Kidney (tissue), 14 donors: ENCODE measurements around the gene CNNM4. TPM values are rescaled to one million over a fixed set of nuclear protein-coding genes. Genes with fewer than 3 reads are reported as not detected.

Experiments used
- DNase-seq, 5 donors: peaks; one replicate each; pipeline ENCODE4 v3.0.0-alpha.2; 2013 to 2020
- FAIRE-seq: peaks from 2 replicates; lab custom pipeline; 2012; peaks lifted over from hg19 to GRCh38; lab: Jason Lieb, UNC
- H3K27ac ChIP-seq, 2 donors: one replicate each; pipeline ENCODE4 v1.7.0; 2013; ENCODE audit warnings: low read depth in 2 of 2, low read length in 2 of 2, inconsistent platforms in 1 of 2
- H3K27me3 ChIP-seq: one replicate; pipeline ENCODE4 v1.7.1; 2013; ENCODE audit warnings: low read length, inconsistent platforms; ENCODE audit not compliant: control insufficient read depth, insufficient read depth
- H3K36me3 ChIP-seq, 3 donors: one replicate each; pipeline versions ENCODE4 v1.7.0 to v1.7.1; 2013; ENCODE audit warnings: low read length in 3 of 3, control low read depth in 1 of 3, inconsistent platforms in 1 of 3; ENCODE audit not compliant: insufficient read depth in 3 of 3, control insufficient read depth in 2 of 3
- H3K4me1 ChIP-seq, 3 donors: one replicate each; pipeline versions ENCODE4 v1.7.0 to v1.7.1; 2013; ENCODE audit warnings: low read length in 3 of 3, inconsistent platforms in 1 of 3, low read depth in 1 of 3; ENCODE audit not compliant: control insufficient read depth in 2 of 3, insufficient read depth in 2 of 3
- H3K4me3 ChIP-seq, 3 donors: one replicate each; pipeline versions ENCODE4 v1.7.0 to v1.8.1; 2013; ENCODE audit warnings: low read length in 3 of 3, control low read depth in 1 of 3, inconsistent platforms in 1 of 3
- H3K9ac ChIP-seq, 3 donors: one replicate each; pipeline versions ENCODE4 v1.7.0 to v1.7.1; 2013; ENCODE audit warnings: low read length in 3 of 3, control low read depth in 1 of 3, inconsistent platforms in 1 of 3
- H3K9me3 ChIP-seq, 3 donors: one replicate each; pipeline versions ENCODE4 v1.7.0 to v1.7.1; 2013; ENCODE audit warnings: low read length in 3 of 3, control low read depth in 1 of 3, inconsistent platforms in 1 of 3; ENCODE audit not compliant: control insufficient read depth in 2 of 3, insufficient read depth in 1 of 3
- intact Hi-C: fragments of 100-400 bp; cut with DNase I; formaldehyde crosslinking; loops from one replicate; pipeline ENCODE4 v1.11.1; 2022
- polyA plus RNA-seq: library from polyadenylated mRNA; stranded (reverse); fragments of 350-450 nt; fragmentation: Illumina TruSeq; extraction: RNeasy Lipid Tissue Mini Kit (QIAGEN cat#74804); gene quantifications from one replicate; pipeline ENCODE4 v1.2.3, GENCODE V29; 2014; ENCODE audit warnings: low read depth, low replicate concordance; ENCODE audit not compliant: insufficient read depth
- total RNA-seq: library from RNA; stranded (reverse); fragmentation: NEBNext Ultra II Directional; extraction: Animal tissue kit (Norgen Biotek cat#: 25700); gene quantifications from one replicate; pipeline ENCODE4 v1.2.1, GENCODE V29; 2021
- TF ChIP-seq, protein P1 (sequence below): IDR thresholded peaks from 3 replicates; pipeline ENCODE4 v1.5.1; 2012; ENCODE audit warnings: mild to moderate bottlenecking, moderate library complexity, borderline replicate concordance; ENCODE audit not compliant: insufficient read depth; ENCODE audit errors: extremely low read depth
- donor health status: control.
- donor health status: control.
- donor health status: control.
- donor health status: control.
- donor health status: control.
- donor health status: DM: yes; HTN: yes; CAD: no.
- donor health status: Normal renal cell carcinoma (clear cell type).

Gene CNNM4
- total and polyA plus RNA-seq, 2 donors from 2014 or later: 3.7 to 14.5 TPM

DNA sequence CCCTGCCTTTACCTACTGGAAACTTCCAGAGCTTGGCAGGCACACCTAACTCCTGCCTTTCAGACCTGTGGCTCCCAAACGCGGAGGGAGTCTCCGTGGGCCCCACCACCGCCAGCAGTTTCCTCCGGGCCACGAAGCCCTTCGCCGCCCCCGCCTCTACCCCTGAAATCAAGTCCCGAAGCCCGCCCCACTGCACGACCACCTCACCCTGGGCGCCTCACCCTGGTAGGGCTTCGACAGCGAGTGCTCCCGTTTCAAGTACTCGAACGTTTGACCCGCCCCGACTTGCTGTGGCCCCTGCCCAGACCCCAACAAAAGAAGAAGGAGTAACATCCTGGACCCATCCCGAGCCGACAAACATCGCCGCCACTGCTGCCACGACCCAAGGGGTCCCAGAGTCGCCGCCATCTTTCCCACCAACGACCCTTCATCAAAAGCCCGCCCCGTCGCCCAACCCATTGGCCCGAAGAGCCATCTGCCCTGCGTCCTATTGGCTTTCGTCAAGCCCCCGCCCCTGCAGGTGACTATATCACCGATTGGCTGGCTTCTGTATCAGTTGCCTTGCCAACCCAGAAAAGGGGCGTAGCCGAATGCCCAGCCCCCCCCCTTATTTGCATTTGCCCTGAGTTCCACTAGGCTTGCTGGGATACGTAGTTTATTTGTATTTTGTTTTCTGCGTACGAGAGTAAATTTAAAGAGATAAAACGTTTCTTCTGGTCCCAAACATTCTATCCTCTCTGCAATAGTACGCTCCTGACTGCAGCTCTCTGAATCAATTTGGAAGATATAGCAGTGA is 20.9 kb upstream of the CNNM4 start, which contains the start of gene LMAN2L:
Gene LMAN2L (minus strand): TSS at position 432 of the 796 bp plus-strand sequence. CDS start 24 bp downstream, at position 408.
- H3K27ac ChIP-seq: peak within 1 kb of the TSS; percentile 81 to 85
- H3K9ac ChIP-seq: peak within 1 kb of the TSS; percentile 34 to 91 (median 78)
- no peaks in the 10 kb centered on the region for H3K9me3 ChIP-seq
- TF ChIP-seq, protein P1, sequence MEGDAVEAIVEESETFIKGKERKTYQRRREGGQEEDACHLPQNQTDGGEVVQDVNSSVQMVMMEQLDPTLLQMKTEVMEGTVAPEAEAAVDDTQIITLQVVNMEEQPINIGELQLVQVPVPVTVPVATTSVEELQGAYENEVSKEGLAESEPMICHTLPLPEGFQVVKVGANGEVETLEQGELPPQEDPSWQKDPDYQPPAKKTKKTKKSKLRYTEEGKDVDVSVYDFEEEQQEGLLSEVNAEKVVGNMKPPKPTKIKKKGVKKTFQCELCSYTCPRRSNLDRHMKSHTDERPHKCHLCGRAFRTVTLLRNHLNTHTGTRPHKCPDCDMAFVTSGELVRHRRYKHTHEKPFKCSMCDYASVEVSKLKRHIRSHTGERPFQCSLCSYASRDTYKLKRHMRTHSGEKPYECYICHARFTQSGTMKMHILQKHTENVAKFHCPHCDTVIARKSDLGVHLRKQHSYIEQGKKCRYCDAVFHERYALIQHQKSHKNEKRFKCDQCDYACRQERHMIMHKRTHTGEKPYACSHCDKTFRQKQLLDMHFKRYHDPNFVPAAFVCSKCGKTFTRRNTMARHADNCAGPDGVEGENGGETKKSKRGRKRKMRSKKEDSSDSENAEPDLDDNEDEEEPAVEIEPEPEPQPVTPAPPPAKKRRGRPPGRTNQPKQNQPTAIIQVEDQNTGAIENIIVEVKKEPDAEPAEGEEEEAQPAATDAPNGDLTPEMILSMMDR: peak; percentile 26
- H3K27me3 ChIP-seq: no peaks in the 10 kb centered on the region
- FAIRE-seq (peak; percentile 97), DNase-seq (peak; percentile 98 to 99 (median 99))
- H3K4me1 ChIP-seq: peaks cover 0 to 14% (median 8%) of the 10 kb centered on the region in 3 donors
- intact Hi-C loops: no loop called here
- peaks cover 0 to 11% (median 4%) of the 10 kb centered on the region in 3 donors for H3K36me3 ChIP-seq
- H3K4me3 ChIP-seq: peak within 1 kb of the TSS; percentile 67 to 87 (median 81)

GRCh38 chr2:96747061-96747617 is 13.6 kb upstream of the CNNM4 start:
- H3K9me3 ChIP-seq: no peaks in the 10 kb centered on the region
- no peak for DNase-seq
- H3K36me3 ChIP-seq: no peaks in the 10 kb centered on the region
- H3K27ac ChIP-seq: no peak overlapping the region
- intact Hi-C loops: no loop called here
- no peak for FAIRE-seq
- TF ChIP-seq, protein P1: no peak
- no peaks in the 10 kb centered on the region for H3K27me3 ChIP-seq
- no peaks in the 10 kb centered on the region for H3K4me1 ChIP-seq
- no peak overlapping the region for H3K4me3 ChIP-seq
- no peak overlapping the region for H3K9ac ChIP-seq

GRCh38 chr2:96751800-96752199 is 8.9 kb upstream of the CNNM4 start:
- TF ChIP-seq, protein P1: no peak
- Histone ChIP-seq H3K9me3 (no peaks in the 10 kb centered on the region), H3K4me3 (no peak overlapping the region), H3K27me3 (no peaks in the 10 kb centered on the region), H3K27ac (no peak overlapping the region), H3K9ac (no peak overlapping the region), H3K4me1 (no peaks in the 10 kb centered on the region), H3K36me3 (no peaks in the 10 kb centered on the region)
- no peak for FAIRE-seq
- intact Hi-C loops: no loop called here
- no peak for DNase-seq
